Lung microvascular endothelial cell (primary cell): ENCODE results near the gene ST7. TPM values are rescaled to one million over a fixed set of nuclear protein-coding genes. Genes with fewer than 3 reads are reported as not detected.
"Not testable (repeated sequence)": the region's sequence is repeated elsewhere in the genome, so short reads cannot be mapped to it uniquely, and the experiment has no call there.

Experiments
- DNase-seq, 2 donors: peaks; one replicate each; pipeline versions ENCODE4 v3.0.0 to v3.0.0-alpha.2; 2010; ENCODE audit warnings: low read depth in 2 of 2
- total RNA-seq: library from RNA; depleted of rRNA; stranded (reverse); fragments of >200 nt; gene quantifications from 2 replicates; pipeline ENCODE4 v1.2.1, GENCODE V29; 2014

The ST7 gene
- total RNA-seq, 1 donor from 2014 or later = 11.5 TPM

GRCh38 chr7:117091721-117092120, 138.4 kb downstream of the ST7 start:
- DNase-seq = no peak

- DNase-seq = no peak
Measured at GRCh38 chr7:117092785-117093184, 139.5 kb downstream of the ST7 start.

GRCh38 chr7:117094457-117094856, 141.2 kb downstream of the ST7 start:
- no peak for DNase-seq

- DNase-seq = no peak
Measured at GRCh38 chr7:117095055-117095454, 141.8 kb downstream of the ST7 start.

GRCh38 chr7:117096330-117096729, 143.0 kb downstream of the ST7 start:
- DNase-seq = no peak

GRCh38 chr7:117096942-117097341, 143.6 kb downstream of the ST7 start:
- no peak for DNase-seq

GRCh38 chr7:117097860-117098259, 144.6 kb downstream of the ST7 start:
- no peak for DNase-seq

- peak in 1 of 2 donors; percentile 75 for DNase-seq
Measured at GRCh38 chr7:117098457-117098856, 145.2 kb downstream of the ST7 start.

- DNase-seq = no peak
Measured at GRCh38 chr7:117101026-117101425, 147.7 kb downstream of the ST7 start.

- peak; percentile 69 to 74 for DNase-seq
Measured at GRCh38 chr7:117110480-117111315, 157.4 kb downstream of the ST7 start.

GRCh38 chr7:117111535-117111934, 158.2 kb downstream of the ST7 start:
- DNase-seq = no peak

- no peak for DNase-seq
Measured at GRCh38 chr7:117112640-117113039, 159.3 kb downstream of the ST7 start.

- DNase-seq = no peak
Measured at GRCh38 chr7:117113871-117114270, 160.6 kb downstream of the ST7 start.

- DNase-seq = no peak
Measured at GRCh38 chr7:117114272-117114671, 161.0 kb downstream of the ST7 start.

GRCh38 chr7:117116211-117116610, 162.9 kb downstream of the ST7 start:
- DNase-seq = no peak

- no peak for DNase-seq
Measured at GRCh38 chr7:117117172-117117571, 163.9 kb downstream of the ST7 start.

- DNase-seq = peak in 1 of 2 donors; percentile 88
Measured at GRCh38 chr7:117118579-117119180, 165.4 kb downstream of the ST7 start.

GRCh38 chr7:117119192-117119924, 166.1 kb downstream of the ST7 start:
- peak; percentile 87 for DNase-seq

GRCh38 chr7:117120321-117120720, 167.0 kb downstream of the ST7 start:
- not testable (repeated sequence) for DNase-seq

GRCh38 chr7:117122036-117122435, 168.7 kb downstream of the ST7 start:
- DNase-seq = not testable (repeated sequence)

GRCh38 chr7:117122536-117122935, 169.2 kb downstream of the ST7 start:
- DNase-seq = no peak

- no peak for DNase-seq
Measured at GRCh38 chr7:117123311-117123926, 170.1 kb downstream of the ST7 start.
